Measurements from ENCODE around the gene TOLLIP. TPM values are rescaled to one million over a fixed set of nuclear protein-coding genes. Genes with fewer than 3 reads are reported as not detected.

TOLLIP gene
- total RNA-seq, 1 donor from 2014 or later: 65.3 TPM

DNA sequence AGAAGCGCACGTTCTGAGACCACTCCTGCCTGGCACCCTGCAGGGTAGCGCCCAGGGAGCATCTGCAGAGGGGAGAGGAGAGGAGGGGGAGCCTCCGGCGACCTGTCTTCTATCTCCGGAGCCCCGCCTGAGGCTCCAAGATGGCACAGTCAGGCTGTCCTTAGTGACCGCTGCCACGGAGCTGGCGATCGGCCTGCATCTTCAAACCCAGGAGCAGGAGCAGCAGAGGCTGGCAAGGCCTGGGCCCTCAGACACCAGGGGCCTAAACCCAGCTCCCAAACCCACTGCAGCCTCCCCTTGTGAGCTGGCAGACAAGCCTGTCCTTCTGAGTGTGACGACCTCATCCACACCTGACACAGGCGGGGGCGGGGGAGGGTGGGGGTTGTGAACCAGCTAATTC lies 34.9 kb downstream of the TOLLIP start:
- no peak overlapping the region for H3K27ac Mint-ChIP-seq (ENCODE audit: unreplicated experiment)
- H3K9me3 Mint-ChIP-seq (ENCODE audit: unreplicated experiment): no peaks in the 10 kb centered on the region
- H3K36me3 Mint-ChIP-seq (ENCODE audit: low read depth, unreplicated experiment): peaks cover 12% of the 10 kb centered on the region
- TF ChIP-seq, protein P1, sequence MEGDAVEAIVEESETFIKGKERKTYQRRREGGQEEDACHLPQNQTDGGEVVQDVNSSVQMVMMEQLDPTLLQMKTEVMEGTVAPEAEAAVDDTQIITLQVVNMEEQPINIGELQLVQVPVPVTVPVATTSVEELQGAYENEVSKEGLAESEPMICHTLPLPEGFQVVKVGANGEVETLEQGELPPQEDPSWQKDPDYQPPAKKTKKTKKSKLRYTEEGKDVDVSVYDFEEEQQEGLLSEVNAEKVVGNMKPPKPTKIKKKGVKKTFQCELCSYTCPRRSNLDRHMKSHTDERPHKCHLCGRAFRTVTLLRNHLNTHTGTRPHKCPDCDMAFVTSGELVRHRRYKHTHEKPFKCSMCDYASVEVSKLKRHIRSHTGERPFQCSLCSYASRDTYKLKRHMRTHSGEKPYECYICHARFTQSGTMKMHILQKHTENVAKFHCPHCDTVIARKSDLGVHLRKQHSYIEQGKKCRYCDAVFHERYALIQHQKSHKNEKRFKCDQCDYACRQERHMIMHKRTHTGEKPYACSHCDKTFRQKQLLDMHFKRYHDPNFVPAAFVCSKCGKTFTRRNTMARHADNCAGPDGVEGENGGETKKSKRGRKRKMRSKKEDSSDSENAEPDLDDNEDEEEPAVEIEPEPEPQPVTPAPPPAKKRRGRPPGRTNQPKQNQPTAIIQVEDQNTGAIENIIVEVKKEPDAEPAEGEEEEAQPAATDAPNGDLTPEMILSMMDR (IDR thresholded peaks at IDR 0.05; ENCODE audit: unreplicated experiment): no peak
- no peak for DNase-seq (ENCODE audit: low spot score)
- no peaks in the 10 kb centered on the region for H3K4me1 Mint-ChIP-seq (ENCODE audit: unreplicated experiment)
- H3K4me3 Mint-ChIP-seq (ENCODE audit: unreplicated experiment): no peak overlapping the region
- peaks cover 4% of the 10 kb centered on the region for H3K27me3 Mint-ChIP-seq (ENCODE audit: unreplicated experiment)

DNA sequence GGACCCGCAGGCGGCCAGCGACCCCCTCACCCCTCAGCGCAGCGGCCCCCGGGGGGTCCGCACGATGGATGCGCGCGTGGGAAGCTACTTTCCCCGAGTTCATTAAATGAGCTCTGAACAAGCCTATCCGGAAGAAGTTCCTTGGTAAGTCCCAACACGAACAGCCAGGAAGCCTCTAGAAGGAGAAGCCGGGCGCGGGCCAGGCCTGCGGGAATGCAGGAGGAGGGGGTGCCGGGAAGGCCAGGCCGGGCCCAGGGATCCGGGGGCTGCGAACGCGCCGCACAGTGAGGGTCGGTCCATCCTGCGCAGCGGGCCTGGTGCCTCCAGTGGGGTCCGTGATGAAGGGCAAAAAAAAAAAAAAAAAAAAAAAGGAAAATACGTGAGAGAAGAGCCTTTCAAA lies 36.9 kb downstream of the TOLLIP start:
- TF ChIP-seq, protein P1 (IDR thresholded peaks at IDR 0.05; ENCODE audit: unreplicated experiment): no peak
- H3K27me3 Mint-ChIP-seq (ENCODE audit: unreplicated experiment): peaks cover 11% of the 10 kb centered on the region
- DNase-seq (ENCODE audit: low spot score): no peak

DNA sequence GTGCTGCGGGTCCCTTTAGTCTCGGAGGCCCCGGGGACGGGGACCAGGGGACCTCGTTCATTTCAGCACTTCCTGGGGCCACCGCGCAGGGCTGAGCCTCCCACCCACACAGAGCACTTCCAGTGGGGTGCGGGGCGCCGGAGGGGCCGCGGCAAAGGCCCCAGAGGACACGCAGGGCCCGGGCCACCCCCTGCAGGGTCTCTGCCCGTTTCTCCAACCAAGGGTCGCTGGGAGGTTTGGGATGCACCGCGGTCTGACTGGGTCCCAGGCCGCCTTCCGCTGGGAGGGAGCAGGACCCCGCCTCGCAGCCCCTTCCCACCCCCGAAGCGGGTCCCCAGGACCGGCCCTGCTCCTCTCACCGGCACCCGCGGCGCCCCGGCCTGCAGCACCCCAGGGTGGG lies 37.5 kb downstream of the TOLLIP start:
- H3K36me3 Mint-ChIP-seq (ENCODE audit: low read depth, unreplicated experiment): peaks cover 9% of the 10 kb centered on the region
- H3K27me3 Mint-ChIP-seq (ENCODE audit: unreplicated experiment): peaks cover 11% of the 10 kb centered on the region
- no peaks in the 10 kb centered on the region for H3K4me1 Mint-ChIP-seq (ENCODE audit: unreplicated experiment)
- no peaks in the 10 kb centered on the region for H3K9me3 Mint-ChIP-seq (ENCODE audit: unreplicated experiment)
- no peak overlapping the region for H3K27ac Mint-ChIP-seq (ENCODE audit: unreplicated experiment)
- TF ChIP-seq, protein P1 (IDR thresholded peaks at IDR 0.05; ENCODE audit: unreplicated experiment): no peak
- DNase-seq (ENCODE audit: low spot score): no peak
- H3K4me3 Mint-ChIP-seq (ENCODE audit: unreplicated experiment): no peak overlapping the region

More for the DNA sequence above, 36.9 kb downstream of the TOLLIP start:
- no peaks in the 10 kb centered on the region for H3K4me1 Mint-ChIP-seq (ENCODE audit: unreplicated experiment)
- H3K4me3 Mint-ChIP-seq (ENCODE audit: unreplicated experiment): no peak overlapping the region
- H3K9me3 Mint-ChIP-seq (ENCODE audit: unreplicated experiment): no peaks in the 10 kb centered on the region
- H3K27ac Mint-ChIP-seq (ENCODE audit: unreplicated experiment): no peak overlapping the region
- H3K36me3 Mint-ChIP-seq (ENCODE audit: low read depth, unreplicated experiment): peaks cover 12% of the 10 kb centered on the region

DNA sequence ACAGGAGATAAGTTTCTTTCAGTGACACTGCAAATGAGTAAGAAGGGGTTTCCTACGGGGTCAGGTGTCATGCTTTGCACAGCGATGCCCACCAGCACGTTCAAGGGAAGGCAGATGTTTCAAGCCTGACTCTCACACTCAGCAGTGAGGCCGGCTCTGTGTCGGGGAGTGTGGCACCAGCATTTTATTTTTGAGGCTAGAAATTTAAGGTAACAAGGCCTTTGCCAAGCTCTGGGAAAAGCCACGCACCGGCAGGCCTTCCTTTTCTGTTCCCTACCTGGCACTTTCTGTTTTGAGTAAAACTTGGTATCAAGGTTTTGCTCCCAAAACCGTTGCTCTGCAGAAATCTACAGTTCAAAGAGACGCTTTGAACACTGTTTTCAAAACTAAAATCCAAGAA lies 38.0 kb downstream of the TOLLIP start:
- H3K36me3 Mint-ChIP-seq (ENCODE audit: low read depth, unreplicated experiment): peaks cover 5% of the 10 kb centered on the region
- H3K27me3 Mint-ChIP-seq (ENCODE audit: unreplicated experiment): peaks cover 10% of the 10 kb centered on the region
- DNase-seq (ENCODE audit: low spot score): no peak
- H3K9me3 Mint-ChIP-seq (ENCODE audit: unreplicated experiment): no peaks in the 10 kb centered on the region
- no peak overlapping the region for H3K4me3 Mint-ChIP-seq (ENCODE audit: unreplicated experiment)
- TF ChIP-seq, protein P1 (IDR thresholded peaks at IDR 0.05; ENCODE audit: unreplicated experiment): no peak
- H3K4me1 Mint-ChIP-seq (ENCODE audit: unreplicated experiment): no peaks in the 10 kb centered on the region
- H3K27ac Mint-ChIP-seq (ENCODE audit: unreplicated experiment): no peak overlapping the region

- no peak for DNase-seq (ENCODE audit: low spot score)
Measured at GRCh38 chr11:1271002-1271401, 38.4 kb downstream of the TOLLIP start.

More at GRCh38 chr11:1271002-1271401, 38.4 kb downstream of the TOLLIP start:
- TF ChIP-seq, protein P1 (IDR thresholded peaks at IDR 0.05; ENCODE audit: unreplicated experiment): no peak
- no peak overlapping the region for H3K27ac Mint-ChIP-seq (ENCODE audit: unreplicated experiment)
- peaks cover 4% of the 10 kb centered on the region for H3K36me3 Mint-ChIP-seq (ENCODE audit: low read depth, unreplicated experiment)
- H3K27me3 Mint-ChIP-seq (ENCODE audit: unreplicated experiment): peaks cover 7% of the 10 kb centered on the region
- H3K4me3 Mint-ChIP-seq (ENCODE audit: unreplicated experiment): no peak overlapping the region
- H3K4me1 Mint-ChIP-seq (ENCODE audit: unreplicated experiment): no peaks in the 10 kb centered on the region
- no peaks in the 10 kb centered on the region for H3K9me3 Mint-ChIP-seq (ENCODE audit: unreplicated experiment)
